HepG2 (cell line): ENCODE measurements around the gene PTCH1. TPM values are rescaled to one million over a fixed set of nuclear protein-coding genes. Genes with fewer than 3 reads are reported as not detected.

Experiments
- CHCHD3 ChIP-seq: sonication (generic); formaldehyde crosslinking; IDR thresholded peaks from 2 replicates; pipeline ENCODE4 v1.8.0; 2022; ENCODE audit warnings: mild to moderate bottlenecking, missing genetic modification reagents, moderate library complexity
- CREBL2 ChIP-seq: sonication (generic); formaldehyde crosslinking; IDR thresholded peaks from 2 replicates; pipeline ENCODE4 v1.8.1; 2023; ENCODE audit warnings: missing genetic modification reagents, mild to moderate bottlenecking, borderline replicate concordance
- ELF4 ChIP-seq: sonication (generic); formaldehyde crosslinking; IDR thresholded peaks from 2 replicates; pipeline ENCODE4 v1.5.0; 2020; ENCODE audit warnings: missing genetic modification reagents, mild to moderate bottlenecking, moderate library complexity, borderline replicate concordance
- FUBP1 ChIP-seq: sonication (generic); formaldehyde crosslinking; IDR thresholded peaks from 2 replicates; pipeline ENCODE4 v1.5.1; 2020; ENCODE audit warnings: missing genetic modification reagents, mild to moderate bottlenecking, borderline replicate concordance
- MAFF ChIP-seq: IDR thresholded peaks from 2 replicates; pipeline ENCODE4 v1.6.1; 2011; ENCODE audit warnings: low read depth, low read length, improper control_type of control experiment
- MAZ ChIP-seq, 2 experiments: sonication (generic) in 1 of 2; formaldehyde crosslinking in 1 of 2; IDR thresholded peaks; 2 replicates each; pipeline versions ENCODE4 v1.5.0 to v1.6.1; 2012 to 2020; ENCODE audit warnings: low read depth in 2 of 2, mild to moderate bottlenecking in 2 of 2, borderline replicate concordance in 1 of 2, improper control_type of control experiment in 1 of 2, low read length in 1 of 2, missing genetic modification reagents in 1 of 2, moderate library complexity in 1 of 2
- MED13 ChIP-seq: sonication (generic); formaldehyde crosslinking; IDR thresholded peaks from 2 replicates; pipeline ENCODE4 v1.5.0; 2020; ENCODE audit warnings: missing genetic modification reagents
- PCBP2 ChIP-seq: fragments of 200-400 bp; formaldehyde crosslinking; optimal IDR thresholded peaks from 2 replicates; pipeline ENCODE3; 2018; ENCODE audit warnings: low read length, low read depth; ENCODE audit not compliant: poor library complexity, severe bottlenecking
- PITX1 ChIP-seq: sonication (generic); formaldehyde crosslinking; IDR thresholded peaks from 2 replicates; pipeline ENCODE4 v1.5.1; 2020; ENCODE audit warnings: mild to moderate bottlenecking, missing genetic modification reagents
- RXRB ChIP-seq: IDR thresholded peaks from 2 replicates; pipeline ENCODE4 v1.6.1; 2016; ENCODE audit warnings: borderline replicate concordance, missing genetic modification reagents, missing compliant biosample characterization
- ZBTB33 ChIP-seq: sonication (generic); formaldehyde crosslinking; IDR thresholded peaks from 2 replicates; pipeline ENCODE4 v1.4.0; 2020; ENCODE audit warnings: missing genetic modification reagents
- polyA plus RNA-seq, 8 experiments: library from polyadenylated mRNA; depleted of rRNA in 3 of 8; stranded (reverse) in 7 of 8; unstranded in 1 of 8; fragments of >200 nt; fragmentation: Illumina TruSeq in 4 of 8; extraction: Trizol in 4 of 8; gene quantifications; 2 replicates each; pipeline versions ENCODE4 v1.2.1 to v1.2.3, GENCODE V29; 2011 to 2016; ENCODE audit warnings: low read depth in 4 of 8, missing spikeins in 1 of 8, mixed read lengths in 1 of 8; ENCODE audit not compliant: insufficient read depth in 1 of 8
- total RNA-seq, 5 experiments: library from RNA; depleted of rRNA; stranded (reverse); fragments of >200 nt; fragmentation: Illumina TruSeq; extraction: Trizol; gene quantifications; 2 replicates each; pipeline ENCODE4 v1.2.3, GENCODE V29; 2016; ENCODE audit warnings: low read depth in 1 of 5
- TF ChIP-seq, protein P1 (sequence below): sonication (generic); formaldehyde crosslinking; IDR thresholded peaks from 2 replicates; pipeline ENCODE4 v1.4.0; 2020; ENCODE audit warnings: missing genetic modification reagents
- TF ChIP-seq, protein P2 (sequence below): sonication (generic); formaldehyde crosslinking; IDR thresholded peaks from 2 replicates; pipeline ENCODE4 v1.9.0; 2022; ENCODE audit warnings: low read depth, missing genetic modification reagents

The PTCH1 gene
- total and polyA plus RNA-seq, 2 of the 13 experiments (the other 11 are each of a cell fraction or from before 2014, with no cell fraction given) = 2.8 to 3.9 TPM

GRCh38 chr9:95506428-95506677 is 10.4 kb downstream of the PTCH1 start (continued):
- TF ChIP-seq FUBP1 (CRISPR knock-in tag) (no peak), ELF4 (no peak), RXRB (CRISPR knock-in tag) (no peak), PCBP2 (no peak), MAZ (IDR thresholded peaks at IDR 0.05; ENCODE audit: borderline replicate concordance, low read depth, low read length) (no peak), MAZ (CRISPR knock-in tag; IDR thresholded peaks at IDR 0.05; ENCODE audit: low read depth) (peak; percentile 20; the same call in 1 of the 2 replicates), CHCHD3 (CRISPR knock-in tag) (no peak), MAFF (no peak), PITX1 (CRISPR knock-in tag) (no peak), CREBL2 (CRISPR knock-in tag) (no peak), ZBTB33 (CRISPR knock-in tag) (no peak), MED13 (CRISPR knock-in tag) (no peak)
- TF ChIP-seq, protein P1, sequence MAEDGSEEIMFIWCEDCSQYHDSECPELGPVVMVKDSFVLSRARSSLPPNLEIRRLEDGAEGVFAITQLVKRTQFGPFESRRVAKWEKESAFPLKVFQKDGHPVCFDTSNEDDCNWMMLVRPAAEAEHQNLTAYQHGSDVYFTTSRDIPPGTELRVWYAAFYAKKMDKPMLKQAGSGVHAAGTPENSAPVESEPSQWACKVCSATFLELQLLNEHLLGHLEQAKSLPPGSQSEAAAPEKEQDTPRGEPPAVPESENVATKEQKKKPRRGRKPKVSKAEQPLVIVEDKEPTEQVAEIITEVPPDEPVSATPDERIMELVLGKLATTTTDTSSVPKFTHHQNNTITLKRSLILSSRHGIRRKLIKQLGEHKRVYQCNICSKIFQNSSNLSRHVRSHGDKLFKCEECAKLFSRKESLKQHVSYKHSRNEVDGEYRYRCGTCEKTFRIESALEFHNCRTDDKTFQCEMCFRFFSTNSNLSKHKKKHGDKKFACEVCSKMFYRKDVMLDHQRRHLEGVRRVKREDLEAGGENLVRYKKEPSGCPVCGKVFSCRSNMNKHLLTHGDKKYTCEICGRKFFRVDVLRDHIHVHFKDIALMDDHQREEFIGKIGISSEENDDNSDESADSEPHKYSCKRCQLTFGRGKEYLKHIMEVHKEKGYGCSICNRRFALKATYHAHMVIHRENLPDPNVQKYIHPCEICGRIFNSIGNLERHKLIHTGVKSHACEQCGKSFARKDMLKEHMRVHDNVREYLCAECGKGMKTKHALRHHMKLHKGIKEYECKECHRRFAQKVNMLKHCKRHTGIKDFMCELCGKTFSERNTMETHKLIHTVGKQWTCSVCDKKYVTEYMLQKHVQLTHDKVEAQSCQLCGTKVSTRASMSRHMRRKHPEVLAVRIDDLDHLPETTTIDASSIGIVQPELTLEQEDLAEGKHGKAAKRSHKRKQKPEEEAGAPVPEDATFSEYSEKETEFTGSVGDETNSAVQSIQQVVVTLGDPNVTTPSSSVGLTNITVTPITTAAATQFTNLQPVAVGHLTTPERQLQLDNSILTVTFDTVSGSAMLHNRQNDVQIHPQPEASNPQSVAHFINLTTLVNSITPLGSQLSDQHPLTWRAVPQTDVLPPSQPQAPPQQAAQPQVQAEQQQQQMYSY (CRISPR knock-in tag) = 0 out of 2 replicates have a peak, but pooled peaks have one; percentile 29
- TF ChIP-seq, protein P2, sequence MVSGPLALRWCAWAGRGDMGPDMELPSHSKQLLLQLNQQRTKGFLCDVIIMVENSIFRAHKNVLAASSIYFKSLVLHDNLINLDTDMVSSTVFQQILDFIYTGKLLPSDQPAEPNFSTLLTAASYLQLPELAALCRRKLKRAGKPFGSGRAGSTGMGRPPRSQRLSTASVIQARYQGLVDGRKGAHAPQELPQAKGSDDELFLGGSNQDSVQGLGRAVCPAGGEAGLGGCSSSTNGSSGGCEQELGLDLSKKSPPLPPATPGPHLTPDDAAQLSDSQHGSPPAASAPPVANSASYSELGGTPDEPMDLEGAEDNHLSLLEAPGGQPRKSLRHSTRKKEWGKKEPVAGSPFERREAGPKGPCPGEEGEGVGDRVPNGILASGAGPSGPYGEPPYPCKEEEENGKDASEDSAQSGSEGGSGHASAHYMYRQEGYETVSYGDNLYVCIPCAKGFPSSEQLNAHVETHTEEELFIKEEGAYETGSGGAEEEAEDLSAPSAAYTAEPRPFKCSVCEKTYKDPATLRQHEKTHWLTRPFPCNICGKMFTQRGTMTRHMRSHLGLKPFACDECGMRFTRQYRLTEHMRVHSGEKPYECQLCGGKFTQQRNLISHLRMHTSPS = no peak
